GM12873 (cell line): ENCODE results near the gene MB21D2.

Experiments used
- CTCF ChIP-seq: IDR thresholded peaks from 2 replicates; pipeline ENCODE4 v1.5.1; 2012; ENCODE audit warnings: low read depth, mild to moderate bottlenecking, moderate library complexity, low read length, control low read depth; ENCODE audit not compliant: insufficient read depth; ENCODE audit errors: missing control alignments

The MB21D2 gene

GRCh38 chr3:192929755-192930547 is 12.3 kb upstream of the MB21D2 start:
- TF ChIP-seq CTCF = no peak

- no peak for TF ChIP-seq CTCF
Measured at GRCh38 chr3:192929146-192929545, 11.5 kb upstream of the MB21D2 start.

DNA sequence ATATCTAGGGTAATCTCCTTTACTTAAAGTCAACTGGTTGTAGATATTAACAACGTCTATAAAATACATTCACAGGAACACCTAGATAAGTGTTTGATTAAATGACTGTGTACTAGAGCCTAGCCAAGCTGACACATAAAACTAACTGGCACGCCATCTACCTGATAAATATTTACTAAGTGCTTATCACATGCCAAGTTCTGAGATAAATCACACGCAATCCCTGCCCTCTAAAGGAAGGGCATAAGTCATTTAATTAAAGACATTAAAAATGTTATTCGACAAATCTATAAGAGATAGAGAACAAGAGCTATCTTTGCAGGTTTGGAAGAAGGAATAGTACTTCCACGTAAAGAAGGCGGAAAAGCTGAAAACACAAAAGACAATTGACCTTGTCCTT is 11.1 kb upstream of the MB21D2 start:
- no peak for TF ChIP-seq CTCF

- no peak for TF ChIP-seq CTCF
Measured at GRCh38 chr3:192928016-192928415, 10.4 kb upstream of the MB21D2 start.

- TF ChIP-seq CTCF = no peak
Measured at GRCh38 chr3:192927016-192927415, 9.4 kb upstream of the MB21D2 start.

- TF ChIP-seq CTCF = no peak
Measured at GRCh38 chr3:192923731-192924130, 6.1 kb upstream of the MB21D2 start.

DNA sequence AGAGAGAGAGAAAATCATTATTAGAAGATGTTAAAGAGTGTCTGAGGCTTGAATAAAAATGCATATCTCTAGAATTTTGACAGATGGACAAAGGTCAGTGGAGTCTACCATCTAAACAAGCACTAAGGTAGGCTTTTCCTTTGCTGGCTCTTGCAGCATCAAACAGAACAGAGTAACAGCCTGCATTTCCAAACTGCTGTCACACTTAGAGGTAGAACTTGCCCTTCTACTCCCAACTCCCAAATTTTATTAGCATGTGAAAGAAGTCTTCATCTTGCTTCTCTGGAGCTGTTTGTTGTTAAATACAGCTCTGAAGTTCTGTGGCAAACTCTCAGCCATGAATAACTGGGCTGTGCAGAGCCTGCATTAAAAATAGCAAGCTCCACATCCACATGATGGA is 4.1 kb upstream of the MB21D2 start:
- TF ChIP-seq CTCF = no peak
